ENCODE data around the gene KSR2. TPM values are rescaled to one million over a fixed set of nuclear protein-coding genes. Genes with fewer than 3 reads are reported as not detected.

Gene KSR2
- total and polyA plus RNA-seq, 7 donors, result under 0.01 to 0.04 (median 0.02) TPM; not detected in 2

DNA sequence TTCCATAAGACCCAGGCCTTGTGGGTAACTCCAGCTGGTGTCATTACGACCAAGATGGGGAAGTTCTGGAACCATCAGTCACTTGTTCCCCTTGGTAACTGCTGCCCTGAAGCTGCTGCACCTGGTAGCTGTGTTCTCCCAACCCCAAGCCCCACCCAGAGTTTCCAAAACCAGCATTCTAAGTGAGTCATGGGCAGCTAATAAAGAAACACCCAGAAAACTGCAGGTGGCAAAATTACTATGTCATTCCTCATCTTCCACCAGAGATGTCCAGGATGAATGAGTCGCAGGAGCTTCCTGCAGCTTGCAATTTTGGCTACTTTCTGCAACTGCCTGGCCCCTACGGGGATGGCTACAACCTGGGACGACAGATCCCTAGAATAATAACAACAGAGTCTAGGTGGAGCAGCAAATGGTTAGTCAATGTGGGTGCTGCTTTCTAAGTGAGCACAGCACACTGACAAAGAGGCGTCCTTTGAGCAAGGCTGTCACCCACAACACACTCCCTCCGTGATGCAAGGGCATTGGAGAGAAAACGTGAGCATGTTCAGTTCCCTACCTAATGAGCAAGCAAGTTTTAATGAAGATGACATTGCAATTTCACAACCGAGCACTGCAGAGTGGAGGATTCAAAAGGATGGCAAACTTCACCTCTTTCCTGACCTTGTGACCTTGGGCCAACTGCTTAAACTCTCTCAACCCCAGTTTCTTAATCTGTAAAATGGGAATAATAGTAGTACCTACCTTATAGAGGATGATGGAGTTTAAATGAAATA lies 306.0 kb downstream of the KSR2 start:
- ATAC-seq, result no peak
- Histone ChIP-seq H3K27ac (no peak overlapping the region), H3K27me3 (ENCODE audit: insufficient read depth in 3 of 3, low read length in 2 of 3) (peaks cover 0 to 8% (median 5%) of the 10 kb centered on the region in 3 donors), H3K4me1 (no peaks in the 10 kb centered on the region), H3K9me3 (no peaks in the 10 kb centered on the region), H3K36me3 (ENCODE audit: insufficient read depth in 1 of 2, low read depth in 1 of 2) (no peaks in the 10 kb centered on the region), H3K4me3 (no peak overlapping the region)
- TF ChIP-seq, protein P1, sequence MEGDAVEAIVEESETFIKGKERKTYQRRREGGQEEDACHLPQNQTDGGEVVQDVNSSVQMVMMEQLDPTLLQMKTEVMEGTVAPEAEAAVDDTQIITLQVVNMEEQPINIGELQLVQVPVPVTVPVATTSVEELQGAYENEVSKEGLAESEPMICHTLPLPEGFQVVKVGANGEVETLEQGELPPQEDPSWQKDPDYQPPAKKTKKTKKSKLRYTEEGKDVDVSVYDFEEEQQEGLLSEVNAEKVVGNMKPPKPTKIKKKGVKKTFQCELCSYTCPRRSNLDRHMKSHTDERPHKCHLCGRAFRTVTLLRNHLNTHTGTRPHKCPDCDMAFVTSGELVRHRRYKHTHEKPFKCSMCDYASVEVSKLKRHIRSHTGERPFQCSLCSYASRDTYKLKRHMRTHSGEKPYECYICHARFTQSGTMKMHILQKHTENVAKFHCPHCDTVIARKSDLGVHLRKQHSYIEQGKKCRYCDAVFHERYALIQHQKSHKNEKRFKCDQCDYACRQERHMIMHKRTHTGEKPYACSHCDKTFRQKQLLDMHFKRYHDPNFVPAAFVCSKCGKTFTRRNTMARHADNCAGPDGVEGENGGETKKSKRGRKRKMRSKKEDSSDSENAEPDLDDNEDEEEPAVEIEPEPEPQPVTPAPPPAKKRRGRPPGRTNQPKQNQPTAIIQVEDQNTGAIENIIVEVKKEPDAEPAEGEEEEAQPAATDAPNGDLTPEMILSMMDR (IDR thresholded peaks at IDR 0.05), result no peak
- WGBS, 3 donors, result 60% methylated on average over 8 of the region's 8 CpGs
- intact Hi-C loops (cut with DNase I), result no loop called here
- DNase-seq, result no peak

DNA sequence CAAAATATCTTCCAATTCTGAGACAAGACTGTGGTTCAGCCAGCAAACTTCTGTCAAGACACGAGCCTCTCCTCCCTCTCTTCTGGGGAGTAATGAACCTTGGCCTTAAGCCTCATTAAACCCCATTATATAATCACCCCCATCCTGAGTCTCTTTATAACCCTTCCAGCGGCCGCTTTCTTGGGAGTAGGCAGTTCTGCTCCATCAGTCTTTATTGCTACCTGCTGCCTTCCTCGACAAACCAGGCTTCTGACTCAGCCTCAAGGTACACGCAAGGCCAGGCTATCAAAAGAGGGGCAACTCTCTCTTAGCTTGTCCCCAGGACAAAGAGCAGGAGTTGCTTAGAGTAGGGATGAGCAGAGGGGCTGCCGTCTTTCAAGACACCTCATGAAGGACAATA lies 306.6 kb downstream of the KSR2 start:
- ATAC-seq, result no peak
- WGBS, 3 donors, result 36 to 40% (median 40%) methylated on average over 6 of the region's 6 CpGs
- H3K27me3 ChIP-seq (ENCODE audit: insufficient read depth in 3 of 3, low read length in 2 of 3), result peaks cover 0 to 6% (median 5%) of the 10 kb centered on the region in 3 donors

DNA sequence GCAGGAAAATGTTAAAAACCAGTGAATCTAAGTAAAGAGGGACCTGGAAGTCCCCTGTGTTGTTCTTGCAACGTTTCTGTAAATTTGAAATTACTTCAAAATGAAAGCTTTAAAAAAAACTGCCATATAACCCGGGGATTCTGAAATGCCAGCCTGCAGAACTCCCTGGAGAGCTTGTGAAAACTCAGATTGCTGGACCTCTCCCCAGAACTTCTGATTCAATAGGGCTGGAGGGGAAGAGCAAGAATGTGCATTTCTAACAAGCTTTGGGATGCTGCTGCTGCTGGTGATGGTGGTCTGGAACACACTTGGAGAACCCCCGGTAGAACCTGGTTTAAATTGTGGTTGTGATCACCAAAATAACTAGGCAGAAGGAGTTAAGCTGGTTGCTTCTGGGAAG lies 307.3 kb downstream of the KSR2 start:
- peaks cover 0 to 6% (median 5%) of the 10 kb centered on the region in 3 donors for H3K27me3 ChIP-seq (ENCODE audit: insufficient read depth in 3 of 3, low read length in 2 of 3)
- intact Hi-C loops (cut with DNase I), result no loop called here
- TF ChIP-seq, protein P1 (IDR thresholded peaks at IDR 0.05), result no peak
- no peak for ATAC-seq
- 36 to 45% (median 40%) methylated on average over 3 of the region's 3 CpGs for WGBS, 3 donors
- H3K27ac ChIP-seq, result no peak overlapping the region
- no peaks in the 10 kb centered on the region for H3K36me3 ChIP-seq (ENCODE audit: insufficient read depth in 1 of 2, low read depth in 1 of 2)
- H3K4me1 ChIP-seq, result no peaks in the 10 kb centered on the region
- no peaks in the 10 kb centered on the region for H3K9me3 ChIP-seq
- H3K4me3 ChIP-seq, result no peak overlapping the region
- DNase-seq, result no peak

More for the DNA sequence above, 306.6 kb downstream of the KSR2 start:
- intact Hi-C loops (cut with DNase I), result no loop called here
- Histone ChIP-seq H3K4me1 (no peaks in the 10 kb centered on the region), H3K9me3 (no peaks in the 10 kb centered on the region), H3K36me3 (ENCODE audit: insufficient read depth in 1 of 2, low read depth in 1 of 2) (no peaks in the 10 kb centered on the region), H3K27ac (no peak overlapping the region), H3K4me3 (no peak overlapping the region)
- TF ChIP-seq, protein P1 (IDR thresholded peaks at IDR 0.05), result no peak
- DNase-seq, result no peak

DNA sequence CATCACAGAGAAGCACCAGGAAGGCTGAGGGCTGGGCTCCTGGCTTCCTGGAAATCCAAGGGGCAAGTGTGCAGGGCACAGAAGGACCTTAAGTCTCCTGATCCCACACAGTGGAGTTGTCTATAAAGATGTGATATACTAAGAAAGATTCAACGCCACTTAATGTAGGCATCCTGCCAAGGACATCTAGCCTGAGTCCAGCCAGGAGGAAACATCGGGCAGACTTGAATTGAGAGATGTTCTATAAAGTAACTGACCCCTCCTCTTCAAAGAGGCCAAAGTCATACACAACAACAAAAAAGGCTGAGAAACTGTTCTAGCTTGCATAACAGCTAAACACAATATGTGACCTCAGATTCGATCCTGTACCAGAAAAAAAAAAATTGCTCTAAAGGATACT lies 307.9 kb downstream of the KSR2 start:
- ATAC-seq, result no peak
- no peak for DNase-seq
- TF ChIP-seq, protein P1 (IDR thresholded peaks at IDR 0.05), result no peak

More for the DNA sequence above, 307.9 kb downstream of the KSR2 start:
- 47 to 65% (median 61%) methylated on average over 3 of the region's 3 CpGs for WGBS, 3 donors
- Histone ChIP-seq H3K27me3 (ENCODE audit: insufficient read depth in 3 of 3, low read length in 2 of 3) (peaks cover 0 to 5% (median 5%) of the 10 kb centered on the region in 3 donors), H3K4me3 (no peak overlapping the region), H3K36me3 (ENCODE audit: insufficient read depth in 1 of 2, low read depth in 1 of 2) (no peaks in the 10 kb centered on the region), H3K27ac (no peak overlapping the region), H3K4me1 (no peaks in the 10 kb centered on the region), H3K9me3 (no peaks in the 10 kb centered on the region)
- intact Hi-C loops (cut with DNase I), result no loop called here

Measured in psoas muscle (tissue), 8 donors.